LHCN-M2 (cell line): ENCODE measurements around the gene EZH1. TPM values are rescaled to one million over a fixed set of nuclear protein-coding genes. Genes with fewer than 3 reads are reported as not detected.
A peak's percentile ranks its signal among the peaks of the same experiment; 100 is the strongest.

Experiments used
- DNase-seq: peaks from one replicate; pipeline ENCODE4 v3.0.0-alpha.2; 2012; ENCODE audit warnings: low read depth
- total RNA-seq: library from RNA; depleted of rRNA; stranded (reverse); fragments of >200 nt; gene quantifications from 2 replicates; pipeline ENCODE4 v1.2.3, GENCODE V29; 2014

The EZH1 gene
- total RNA-seq, 1 experiment from 2014 or later, result 13.3 TPM

- no peak for DNase-seq
These were observed 35.3 kb downstream of the EZH1 start for GRCh38 chr17:42709561-42709960.

GRCh38 chr17:42708588-42708987 lies 36.3 kb downstream of the EZH1 start:
- DNase-seq, result no peak

GRCh38 chr17:42706732-42707131 lies 38.1 kb downstream of the EZH1 start:
- DNase-seq, result no peak

GRCh38 chr17:42704837-42705494 lies 39.9 kb downstream of the EZH1 start:
- DNase-seq, result no peak

GRCh38 chr17:42704490-42704836 lies 40.4 kb downstream of the EZH1 start:
- no peak for DNase-seq

- DNase-seq, result no peak
These were observed 42.4 kb downstream of the EZH1 start for GRCh38 chr17:42702446-42702845.

GRCh38 chr17:42700586-42701289 lies 44.1 kb downstream of the EZH1 start:
- DNase-seq, result no peak

- DNase-seq, result no peak
These were observed 45.5 kb downstream of the EZH1 start for GRCh38 chr17:42699415-42699740.

- peak; percentile 71 for DNase-seq
These were observed 46.0 kb downstream of the EZH1 start for GRCh38 chr17:42698736-42699414.

- DNase-seq, result no peak
These were observed 47.6 kb downstream of the EZH1 start for GRCh38 chr17:42697108-42697811.

- DNase-seq, result no peak
These were observed 49.3 kb downstream of the EZH1 start for GRCh38 chr17:42695500-42695899.

- DNase-seq, result no peak
These were observed 50.3 kb downstream of the EZH1 start for GRCh38 chr17:42694524-42694923.

- no peak for DNase-seq
These were observed 52.4 kb downstream of the EZH1 start for GRCh38 chr17:42692489-42692888.

GRCh38 chr17:42691021-42691545 lies 53.8 kb downstream of the EZH1 start:
- no peak for DNase-seq

GRCh38 chr17:42690596-42690995 lies 54.2 kb downstream of the EZH1 start:
- no peak for DNase-seq

- no peak for DNase-seq
These were observed 57.0 kb downstream of the EZH1 start for GRCh38 chr17:42687707-42688320.

GRCh38 chr17:42686520-42687128 lies 58.2 kb downstream of the EZH1 start:
- DNase-seq, result no peak

- DNase-seq, result no peak
These were observed 59.0 kb downstream of the EZH1 start for GRCh38 chr17:42685831-42686230.

GRCh38 chr17:42684929-42685556 lies 59.8 kb downstream of the EZH1 start:
- no peak for DNase-seq

- no peak for DNase-seq
These were observed 61.3 kb downstream of the EZH1 start for GRCh38 chr17:42683407-42684034.
